D721Med (cell line): ENCODE results near the gene ACOT12.

Experiments
- DNase-seq: peaks from one replicate; pipeline ENCODE4 v3.0.0; 2011; ENCODE audit warnings: low spot score; ENCODE audit not compliant: insufficient read length
- FAIRE-seq: peaks from 2 replicates; lab custom pipeline; 2011; peaks lifted over from hg19 to GRCh38; lab: Jason Lieb, UNC
- TF ChIP-seq, protein P1 (sequence below): IDR thresholded peaks from 2 replicates; pipeline ENCODE4 v1.5.1; 2012; ENCODE audit warnings: mild to moderate bottlenecking, control low read depth; ENCODE audit not compliant: insufficient read depth; ENCODE audit errors: missing control alignments

Gene ACOT12

DNA sequence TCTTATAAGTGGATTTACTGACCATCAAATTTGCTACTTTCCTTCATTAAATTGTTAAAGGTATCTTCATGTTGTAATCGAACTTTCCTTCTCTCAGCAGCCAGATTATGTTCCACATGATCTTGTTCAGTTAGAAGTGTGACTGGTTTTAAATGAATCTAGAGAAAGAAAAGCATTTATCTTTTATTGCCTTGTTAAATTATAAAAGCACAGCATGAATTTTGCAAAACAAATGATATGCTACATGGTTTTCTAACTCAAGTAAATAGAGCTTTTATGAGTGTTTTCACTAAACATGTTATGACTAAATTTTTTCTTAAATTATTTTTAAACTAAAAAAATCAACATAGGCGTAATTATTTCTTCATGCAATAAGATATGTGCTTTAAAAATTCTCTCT, 34.1 kb downstream of the ACOT12 start:
- TF ChIP-seq, protein P1, sequence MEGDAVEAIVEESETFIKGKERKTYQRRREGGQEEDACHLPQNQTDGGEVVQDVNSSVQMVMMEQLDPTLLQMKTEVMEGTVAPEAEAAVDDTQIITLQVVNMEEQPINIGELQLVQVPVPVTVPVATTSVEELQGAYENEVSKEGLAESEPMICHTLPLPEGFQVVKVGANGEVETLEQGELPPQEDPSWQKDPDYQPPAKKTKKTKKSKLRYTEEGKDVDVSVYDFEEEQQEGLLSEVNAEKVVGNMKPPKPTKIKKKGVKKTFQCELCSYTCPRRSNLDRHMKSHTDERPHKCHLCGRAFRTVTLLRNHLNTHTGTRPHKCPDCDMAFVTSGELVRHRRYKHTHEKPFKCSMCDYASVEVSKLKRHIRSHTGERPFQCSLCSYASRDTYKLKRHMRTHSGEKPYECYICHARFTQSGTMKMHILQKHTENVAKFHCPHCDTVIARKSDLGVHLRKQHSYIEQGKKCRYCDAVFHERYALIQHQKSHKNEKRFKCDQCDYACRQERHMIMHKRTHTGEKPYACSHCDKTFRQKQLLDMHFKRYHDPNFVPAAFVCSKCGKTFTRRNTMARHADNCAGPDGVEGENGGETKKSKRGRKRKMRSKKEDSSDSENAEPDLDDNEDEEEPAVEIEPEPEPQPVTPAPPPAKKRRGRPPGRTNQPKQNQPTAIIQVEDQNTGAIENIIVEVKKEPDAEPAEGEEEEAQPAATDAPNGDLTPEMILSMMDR = no peak
- no peak for FAIRE-seq
- no peak for DNase-seq

DNA sequence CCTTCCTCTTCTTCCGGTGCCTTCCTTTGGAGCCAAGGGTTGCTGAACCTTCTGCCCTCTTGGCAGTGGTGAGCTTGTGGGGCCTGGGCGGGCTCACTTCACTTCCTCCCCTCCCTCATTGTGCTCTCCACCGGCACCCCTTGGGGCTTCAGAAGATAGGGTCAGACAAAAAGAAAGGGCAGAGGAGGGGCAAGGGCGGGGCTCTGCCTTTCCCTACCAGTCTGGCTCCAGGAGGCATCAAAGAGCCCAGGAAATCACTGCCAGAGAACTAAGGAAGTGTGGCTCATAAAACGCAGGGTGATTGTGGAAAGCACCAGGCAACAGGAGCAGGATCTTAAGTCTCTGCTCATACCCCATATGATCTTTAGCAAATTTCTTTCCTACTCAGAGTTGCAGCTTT, 34.8 kb downstream of the ACOT12 start:
- TF ChIP-seq, protein P1 = no peak
- FAIRE-seq = no peak
- DNase-seq = no peak

DNA sequence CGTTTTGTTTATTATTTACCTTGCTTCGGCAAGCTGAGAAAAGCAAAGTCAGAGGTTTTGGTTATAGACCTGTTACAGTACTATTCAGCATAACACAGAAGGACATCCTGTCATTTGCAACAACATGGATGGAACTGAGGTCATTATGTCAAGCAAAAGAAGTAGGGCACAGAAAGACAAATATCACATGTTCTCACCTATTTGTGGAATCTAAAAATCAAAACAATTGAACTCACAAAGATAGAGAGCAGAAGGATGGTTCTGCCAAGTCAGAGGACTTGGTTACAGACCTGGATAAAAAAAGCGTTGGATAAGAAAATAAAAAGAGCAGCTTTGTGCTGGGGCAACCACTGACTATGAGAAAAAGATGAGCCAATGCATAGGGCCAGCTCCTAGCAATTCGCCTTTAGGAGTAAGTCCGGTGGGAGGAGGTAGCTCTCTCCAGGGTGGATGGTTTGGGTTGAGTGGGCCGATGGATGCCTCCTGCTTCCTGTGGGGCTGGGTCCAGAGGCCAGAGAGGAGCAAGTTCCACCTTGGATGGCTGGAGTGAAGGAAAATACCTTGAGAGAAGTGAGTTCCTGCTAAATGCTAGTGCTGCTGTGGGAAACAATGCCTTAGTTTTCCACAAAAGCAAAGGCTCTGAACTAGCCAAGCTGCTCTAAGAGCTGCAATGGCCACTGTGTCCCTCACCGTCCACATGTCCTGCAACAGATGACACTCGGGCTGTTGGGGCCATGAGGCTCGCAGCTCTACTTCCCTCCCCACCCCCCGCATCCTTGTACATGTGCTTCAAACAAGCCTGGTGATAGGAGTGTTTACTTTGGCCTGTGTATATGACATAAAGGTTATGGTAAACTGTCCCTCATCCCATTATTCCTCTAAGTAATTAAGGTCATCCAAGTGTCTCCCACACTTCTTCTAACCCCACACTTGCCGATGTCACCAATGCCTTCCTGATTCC, 38.4 kb downstream of the ACOT12 start:
- FAIRE-seq = no peak
- TF ChIP-seq, protein P1 = no peak
- DNase-seq = no peak

DNA sequence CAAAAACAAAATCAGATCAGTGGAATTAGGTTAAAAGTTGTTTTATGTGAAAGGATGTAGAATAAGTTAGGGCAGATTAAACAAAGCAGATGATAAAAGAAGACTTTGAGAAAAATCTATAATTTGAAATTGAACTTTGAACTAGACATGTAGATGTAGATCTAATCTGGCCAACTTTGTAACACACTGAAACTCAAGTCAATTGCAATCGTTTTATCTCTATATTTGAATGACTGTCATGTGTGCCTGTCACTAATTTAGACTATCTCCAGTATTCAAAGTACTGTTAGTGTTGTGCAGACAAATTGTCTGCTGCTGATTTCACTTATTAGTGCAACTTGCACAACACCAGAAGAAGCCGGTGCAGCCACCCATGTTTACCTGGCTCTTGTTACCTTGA, 39.8 kb downstream of the ACOT12 start:
- DNase-seq (no peak), FAIRE-seq (no peak)
- TF ChIP-seq, protein P1 = no peak

DNA sequence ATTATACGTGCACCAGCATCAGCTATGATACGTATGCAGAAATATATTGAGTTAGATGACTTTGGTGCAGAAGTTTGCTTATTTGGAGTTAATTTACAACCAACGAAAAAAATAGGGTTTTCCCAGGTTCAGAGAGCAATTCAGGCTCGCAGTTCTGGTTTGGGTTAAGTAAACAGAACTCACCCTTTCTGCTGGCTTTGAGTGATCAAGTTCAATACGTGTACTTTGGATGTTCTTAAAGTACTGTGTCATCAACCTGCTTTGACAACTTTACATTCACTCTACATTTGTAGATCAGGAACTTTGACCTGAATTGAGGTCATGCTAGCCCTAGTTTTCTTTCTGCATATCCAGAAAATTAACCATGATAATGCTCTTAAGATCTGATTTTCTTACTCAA, 40.7 kb downstream of the ACOT12 start:
- TF ChIP-seq, protein P1 = no peak
- DNase-seq (no peak), FAIRE-seq (no peak)

DNA sequence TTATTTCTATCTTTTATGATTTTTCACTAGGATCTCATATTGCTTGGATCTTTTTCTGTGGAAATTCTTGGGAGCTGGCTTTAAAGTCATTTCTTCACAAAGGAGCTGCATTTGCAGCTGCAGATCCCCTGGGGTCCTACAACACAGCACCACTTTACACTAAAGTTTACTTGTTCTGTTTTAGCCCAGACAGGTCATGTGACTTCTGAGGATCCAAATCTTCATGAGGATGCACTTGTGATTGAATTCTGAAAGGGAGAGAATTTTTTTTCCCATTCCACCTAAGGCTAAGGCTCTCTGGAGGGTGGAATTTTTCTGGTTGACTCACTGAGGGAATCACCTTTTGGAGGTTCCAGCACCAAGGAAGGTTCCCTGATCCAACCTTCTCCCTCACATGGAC, 43.4 kb downstream of the ACOT12 start:
- no peak for DNase-seq
- TF ChIP-seq, protein P1 = no peak

DNA sequence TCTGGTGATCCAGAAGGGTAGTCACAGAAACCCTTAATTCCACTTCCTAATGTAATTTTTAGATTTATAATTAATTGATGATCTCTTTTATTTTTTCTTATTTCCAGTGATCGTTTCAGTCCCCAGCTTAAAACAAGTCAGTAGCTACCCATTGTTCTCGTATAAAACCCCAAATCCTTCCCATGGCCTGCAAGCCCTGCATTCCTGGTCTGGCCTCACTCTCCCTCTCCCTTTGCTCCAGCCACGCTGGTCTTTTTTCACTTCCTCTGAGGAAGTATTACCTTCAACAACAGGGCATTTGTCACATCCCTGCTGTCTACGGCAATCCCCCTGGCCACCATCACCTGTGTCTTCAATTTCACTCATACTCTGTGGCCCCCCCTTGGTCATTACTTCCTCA, 44.8 kb downstream of the ACOT12 start:
- TF ChIP-seq, protein P1 = no peak
- FAIRE-seq (no peak), DNase-seq (no peak)

More for the DNA sequence above, 43.4 kb downstream of the ACOT12 start:
- no peak for FAIRE-seq
